SK-N-SH (cell line): Measurements from ENCODE around the gene MEOX1.

Experiments used
- TF ChIP-seq, protein P1 (sequence below): IDR thresholded peaks from 2 replicates; pipeline ENCODE4 v1.6.1; 2012; ENCODE audit warnings: mild to moderate bottlenecking, low read depth, low read length, moderate library complexity
- TF ChIP-seq, protein P2 (sequence below): fragments of 200-600 bp; sonication (generic); IDR thresholded peaks from 2 replicates; pipeline ENCODE4 v1.6.1; 2017; ENCODE audit warnings: antibody characterized with exemption, mild to moderate bottlenecking, moderate library complexity

DNA sequence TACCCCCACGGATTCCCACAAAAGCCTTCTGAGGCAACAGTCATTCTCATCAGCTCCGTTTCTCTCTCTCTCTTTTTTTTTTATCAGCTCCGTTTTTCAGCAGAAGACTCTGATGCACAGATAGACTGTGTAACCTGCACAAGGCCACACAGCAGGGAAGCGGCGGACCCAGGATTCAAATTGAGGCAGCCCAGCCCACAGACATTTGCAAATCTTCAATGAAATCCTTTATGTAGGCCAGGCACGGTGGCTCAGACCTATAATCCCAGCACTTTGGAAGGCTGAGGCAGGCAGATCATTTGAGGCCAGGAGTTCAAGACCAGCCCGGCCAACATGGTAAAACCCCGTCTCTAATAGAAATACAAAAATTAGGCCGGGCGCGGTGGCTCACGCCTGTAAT, 2.4 kb upstream of the MEOX1 start:
- TF ChIP-seq, protein P1, sequence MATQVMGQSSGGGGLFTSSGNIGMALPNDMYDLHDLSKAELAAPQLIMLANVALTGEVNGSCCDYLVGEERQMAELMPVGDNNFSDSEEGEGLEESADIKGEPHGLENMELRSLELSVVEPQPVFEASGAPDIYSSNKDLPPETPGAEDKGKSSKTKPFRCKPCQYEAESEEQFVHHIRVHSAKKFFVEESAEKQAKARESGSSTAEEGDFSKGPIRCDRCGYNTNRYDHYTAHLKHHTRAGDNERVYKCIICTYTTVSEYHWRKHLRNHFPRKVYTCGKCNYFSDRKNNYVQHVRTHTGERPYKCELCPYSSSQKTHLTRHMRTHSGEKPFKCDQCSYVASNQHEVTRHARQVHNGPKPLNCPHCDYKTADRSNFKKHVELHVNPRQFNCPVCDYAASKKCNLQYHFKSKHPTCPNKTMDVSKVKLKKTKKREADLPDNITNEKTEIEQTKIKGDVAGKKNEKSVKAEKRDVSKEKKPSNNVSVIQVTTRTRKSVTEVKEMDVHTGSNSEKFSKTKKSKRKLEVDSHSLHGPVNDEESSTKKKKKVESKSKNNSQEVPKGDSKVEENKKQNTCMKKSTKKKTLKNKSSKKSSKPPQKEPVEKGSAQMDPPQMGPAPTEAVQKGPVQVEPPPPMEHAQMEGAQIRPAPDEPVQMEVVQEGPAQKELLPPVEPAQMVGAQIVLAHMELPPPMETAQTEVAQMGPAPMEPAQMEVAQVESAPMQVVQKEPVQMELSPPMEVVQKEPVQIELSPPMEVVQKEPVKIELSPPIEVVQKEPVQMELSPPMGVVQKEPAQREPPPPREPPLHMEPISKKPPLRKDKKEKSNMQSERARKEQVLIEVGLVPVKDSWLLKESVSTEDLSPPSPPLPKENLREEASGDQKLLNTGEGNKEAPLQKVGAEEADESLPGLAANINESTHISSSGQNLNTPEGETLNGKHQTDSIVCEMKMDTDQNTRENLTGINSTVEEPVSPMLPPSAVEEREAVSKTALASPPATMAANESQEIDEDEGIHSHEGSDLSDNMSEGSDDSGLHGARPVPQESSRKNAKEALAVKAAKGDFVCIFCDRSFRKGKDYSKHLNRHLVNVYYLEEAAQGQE: no peak
- TF ChIP-seq, protein P2, sequence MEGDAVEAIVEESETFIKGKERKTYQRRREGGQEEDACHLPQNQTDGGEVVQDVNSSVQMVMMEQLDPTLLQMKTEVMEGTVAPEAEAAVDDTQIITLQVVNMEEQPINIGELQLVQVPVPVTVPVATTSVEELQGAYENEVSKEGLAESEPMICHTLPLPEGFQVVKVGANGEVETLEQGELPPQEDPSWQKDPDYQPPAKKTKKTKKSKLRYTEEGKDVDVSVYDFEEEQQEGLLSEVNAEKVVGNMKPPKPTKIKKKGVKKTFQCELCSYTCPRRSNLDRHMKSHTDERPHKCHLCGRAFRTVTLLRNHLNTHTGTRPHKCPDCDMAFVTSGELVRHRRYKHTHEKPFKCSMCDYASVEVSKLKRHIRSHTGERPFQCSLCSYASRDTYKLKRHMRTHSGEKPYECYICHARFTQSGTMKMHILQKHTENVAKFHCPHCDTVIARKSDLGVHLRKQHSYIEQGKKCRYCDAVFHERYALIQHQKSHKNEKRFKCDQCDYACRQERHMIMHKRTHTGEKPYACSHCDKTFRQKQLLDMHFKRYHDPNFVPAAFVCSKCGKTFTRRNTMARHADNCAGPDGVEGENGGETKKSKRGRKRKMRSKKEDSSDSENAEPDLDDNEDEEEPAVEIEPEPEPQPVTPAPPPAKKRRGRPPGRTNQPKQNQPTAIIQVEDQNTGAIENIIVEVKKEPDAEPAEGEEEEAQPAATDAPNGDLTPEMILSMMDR: no peak
